HL-60/S4 treated with phorbol 12-myristate 13-acetate at 8.2 ng/mL for 4 days and 3 days (cell line): ENCODE results near the gene CD63.

ENCODE experiments used
- in situ Hi-C: fragments of 300-500 bp; cut with MboI; formaldehyde crosslinking; loops from 2 replicates; pipeline ENCODE4 v1.15.0; 2022; ENCODE audit warnings: low sequenced_read_pairs

Gene CD63

GRCh38 chr12:55693323-55694187 is 35.3 kb downstream of the CD63 start:
- in situ Hi-C loops, result no loop called here

GRCh38 chr12:55692631-55693322 is 36.0 kb downstream of the CD63 start:
- in situ Hi-C loops, result no loop called here

- in situ Hi-C loops, result no loop called here
Measured at GRCh38 chr12:55688716-55689655, 39.8 kb downstream of the CD63 start.

- in situ Hi-C loops, result no loop called here
Measured at GRCh38 chr12:55687746-55688145, 41.1 kb downstream of the CD63 start.

GRCh38 chr12:55686366-55687010 is 42.3 kb downstream of the CD63 start:
- in situ Hi-C loops, result no loop called here

- in situ Hi-C loops, result no loop called here
Measured at GRCh38 chr12:55685671-55686070, 43.1 kb downstream of the CD63 start.

GRCh38 chr12:55684761-55685370 is 43.9 kb downstream of the CD63 start:
- in situ Hi-C loops, result no loop called here

GRCh38 chr12:55683676-55684075 is 45.1 kb downstream of the CD63 start:
- in situ Hi-C loops, result no loop called here

- in situ Hi-C loops, result no loop called here
Measured at GRCh38 chr12:55682087-55682796, 46.6 kb downstream of the CD63 start.

- in situ Hi-C loops, result no loop called here
Measured at GRCh38 chr12:55681142-55682077, 47.4 kb downstream of the CD63 start.

- in situ Hi-C loops, result no loop called here
Measured at GRCh38 chr12:55679691-55680090, 49.1 kb downstream of the CD63 start.

- in situ Hi-C loops, result no loop called here
Measured at GRCh38 chr12:55676707-55677106, 52.1 kb downstream of the CD63 start.

- in situ Hi-C loops, result no loop called here
Measured at GRCh38 chr12:55675666-55676065, 53.1 kb downstream of the CD63 start.
